Measurements from ENCODE around the gene SUPT6H. TPM values are rescaled to one million over a fixed set of nuclear protein-coding genes. Genes with fewer than 3 reads are reported as not detected.

The SUPT6H gene
- 10 to 100 TPM; 51.9 to 98.8 (median 63.1) TPM for total RNA-seq

GRCh38 chr17:28661635-28662526 is at the start of gene SUPT6H, which contains the start of gene SDF2:
SUPT6H (plus strand) TSS chr17:28662205; CDS start chr17:28673402, 11,197 bp downstream.
SDF2 (minus strand) TSS chr17:28661906; CDS start chr17:28661876, 30 bp downstream.
- DNase-seq (ENCODE audit: low spot score) (peak; percentile 86), ATAC-seq (ENCODE audit: low FRiP score) (peak; percentile 90)
- TF ChIP-seq CTCF (IDR thresholded peaks at IDR 0.05): no peak

- no peak for DNase-seq (ENCODE audit: low spot score)
- no peak for TF ChIP-seq CTCF (IDR thresholded peaks at IDR 0.05)
- ATAC-seq (ENCODE audit: low FRiP score): no peak
Measured at GRCh38 chr17:28612531-28612930, 49.5 kb upstream of the SUPT6H start.

DNA sequence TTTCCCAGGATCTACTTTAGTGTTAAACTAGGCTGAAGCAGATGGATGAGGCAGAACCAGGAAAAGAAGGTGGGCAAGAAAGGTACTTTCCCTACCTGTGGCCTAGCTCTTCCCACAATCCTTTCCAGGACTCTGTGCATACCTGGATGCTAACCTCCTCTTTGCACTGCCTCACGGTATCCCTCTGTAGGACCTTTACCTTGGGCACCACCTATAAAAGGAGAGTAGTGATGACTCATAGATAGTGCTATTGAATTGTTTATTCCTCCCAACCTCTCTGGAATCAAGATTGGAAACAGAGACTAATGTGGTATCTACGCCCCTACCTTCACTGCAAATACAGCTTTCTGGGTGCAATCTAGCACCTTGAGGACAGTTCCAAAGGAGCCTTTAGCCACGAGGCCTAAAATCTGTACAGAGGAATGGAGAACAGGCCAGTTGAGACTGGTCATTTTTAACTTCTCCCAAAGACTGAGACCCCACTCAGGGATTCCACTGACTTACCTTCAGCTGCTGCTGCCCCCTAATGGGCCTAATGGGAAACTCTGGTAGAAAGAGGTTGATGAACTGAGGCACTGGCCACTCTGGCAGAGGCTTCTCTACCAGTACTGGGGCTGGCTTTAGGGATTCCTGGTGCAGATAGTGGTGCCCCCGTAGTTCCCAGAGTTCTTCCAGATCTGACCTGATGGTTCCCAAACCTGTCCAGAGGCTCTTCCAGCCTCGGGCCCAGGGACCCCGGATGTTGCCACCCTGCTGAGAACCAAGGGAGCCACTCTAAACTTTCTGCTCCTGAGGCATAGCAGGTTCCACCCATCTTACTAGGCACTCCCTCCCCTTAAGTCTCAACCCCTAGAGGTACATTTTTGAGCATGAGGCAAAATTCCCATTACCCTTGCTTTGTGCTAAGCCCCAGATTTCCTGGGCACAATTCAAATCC is 48.8 kb upstream of the SUPT6H start:
- DNase-seq (ENCODE audit: low spot score): no peak
- no peak for ATAC-seq (ENCODE audit: low FRiP score)
- TF ChIP-seq CTCF (IDR thresholded peaks at IDR 0.05): no peak

GRCh38 chr17:28613931-28614381 is 48.0 kb upstream of the SUPT6H start, which contains the start of gene RSKR:
RSKR (minus strand) TSS chr17:28614185; CDS start chr17:28614161, 24 bp downstream.
- no peak for TF ChIP-seq CTCF (IDR thresholded peaks at IDR 0.05)
- DNase-seq (ENCODE audit: low spot score): no peak
- no peak for ATAC-seq (ENCODE audit: low FRiP score)

DNA sequence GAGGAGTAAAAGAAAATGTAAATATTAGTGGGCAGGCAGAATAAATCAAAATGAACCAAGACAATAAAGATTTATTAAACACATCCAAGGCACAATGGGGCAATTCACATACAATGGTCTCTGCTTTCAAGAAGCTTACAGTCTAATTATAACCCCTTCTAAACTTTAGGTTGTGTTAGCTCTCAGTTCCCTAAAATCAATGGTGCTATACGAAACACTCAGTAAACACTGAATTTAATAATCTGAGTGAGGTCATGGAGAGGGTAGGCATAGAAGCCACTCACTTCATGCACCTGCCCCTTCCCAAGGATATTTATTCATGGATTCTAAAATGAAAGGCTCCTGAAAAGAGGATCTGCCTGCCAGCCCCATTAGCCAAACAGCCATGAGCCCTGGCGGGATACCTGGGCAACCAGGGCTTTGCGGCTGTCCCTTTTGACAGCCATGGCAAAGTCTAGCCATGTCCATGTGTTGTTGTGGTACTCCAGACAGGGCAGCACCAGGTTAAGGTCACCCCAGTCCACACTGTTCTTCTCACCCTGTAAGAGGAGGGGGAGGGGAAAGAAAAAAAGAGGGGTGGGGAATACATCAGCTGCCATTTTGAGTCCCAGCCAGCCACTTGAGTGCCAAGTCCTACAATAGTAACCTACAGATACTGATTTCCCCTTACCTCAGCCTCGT is 46.6 kb upstream of the SUPT6H start:
- TF ChIP-seq CTCF (IDR thresholded peaks at IDR 0.05): no peak
- DNase-seq (ENCODE audit: low spot score) (no peak), ATAC-seq (ENCODE audit: low FRiP score) (no peak)

- no peak for DNase-seq (ENCODE audit: low spot score)
- ATAC-seq (ENCODE audit: low FRiP score): no peak
- no peak for TF ChIP-seq CTCF (IDR thresholded peaks at IDR 0.05)
Measured at GRCh38 chr17:28616281-28616680, 45.7 kb upstream of the SUPT6H start.
